ENCODE data around the gene SLC22A23.

The SLC22A23 gene

DNA sequence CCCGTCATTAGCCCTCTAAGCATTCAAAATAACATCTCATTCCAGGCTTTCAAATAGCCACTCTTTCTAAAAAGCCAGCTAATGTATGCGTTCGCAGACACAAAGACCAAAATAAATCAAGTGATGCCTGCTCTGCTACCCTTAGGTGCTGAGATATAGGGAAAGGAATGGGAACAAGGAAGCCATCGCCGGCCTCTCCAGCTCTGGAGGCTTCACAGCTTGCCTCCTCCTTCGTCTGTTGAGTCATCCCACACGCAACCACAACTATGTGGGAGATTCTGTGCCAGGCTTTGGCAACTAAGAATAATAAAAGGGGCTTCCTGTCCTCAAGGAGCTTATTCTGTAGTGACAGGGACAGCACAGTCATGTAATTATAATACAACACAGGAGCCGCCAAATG, 27.3 kb upstream of the SLC22A23 start:
- TF ChIP-seq, protein P1, sequence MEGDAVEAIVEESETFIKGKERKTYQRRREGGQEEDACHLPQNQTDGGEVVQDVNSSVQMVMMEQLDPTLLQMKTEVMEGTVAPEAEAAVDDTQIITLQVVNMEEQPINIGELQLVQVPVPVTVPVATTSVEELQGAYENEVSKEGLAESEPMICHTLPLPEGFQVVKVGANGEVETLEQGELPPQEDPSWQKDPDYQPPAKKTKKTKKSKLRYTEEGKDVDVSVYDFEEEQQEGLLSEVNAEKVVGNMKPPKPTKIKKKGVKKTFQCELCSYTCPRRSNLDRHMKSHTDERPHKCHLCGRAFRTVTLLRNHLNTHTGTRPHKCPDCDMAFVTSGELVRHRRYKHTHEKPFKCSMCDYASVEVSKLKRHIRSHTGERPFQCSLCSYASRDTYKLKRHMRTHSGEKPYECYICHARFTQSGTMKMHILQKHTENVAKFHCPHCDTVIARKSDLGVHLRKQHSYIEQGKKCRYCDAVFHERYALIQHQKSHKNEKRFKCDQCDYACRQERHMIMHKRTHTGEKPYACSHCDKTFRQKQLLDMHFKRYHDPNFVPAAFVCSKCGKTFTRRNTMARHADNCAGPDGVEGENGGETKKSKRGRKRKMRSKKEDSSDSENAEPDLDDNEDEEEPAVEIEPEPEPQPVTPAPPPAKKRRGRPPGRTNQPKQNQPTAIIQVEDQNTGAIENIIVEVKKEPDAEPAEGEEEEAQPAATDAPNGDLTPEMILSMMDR (conservative IDR thresholded peaks at IDR 0.05): no peak
- H3K27ac ChIP-seq: no peak overlapping the region

DNA sequence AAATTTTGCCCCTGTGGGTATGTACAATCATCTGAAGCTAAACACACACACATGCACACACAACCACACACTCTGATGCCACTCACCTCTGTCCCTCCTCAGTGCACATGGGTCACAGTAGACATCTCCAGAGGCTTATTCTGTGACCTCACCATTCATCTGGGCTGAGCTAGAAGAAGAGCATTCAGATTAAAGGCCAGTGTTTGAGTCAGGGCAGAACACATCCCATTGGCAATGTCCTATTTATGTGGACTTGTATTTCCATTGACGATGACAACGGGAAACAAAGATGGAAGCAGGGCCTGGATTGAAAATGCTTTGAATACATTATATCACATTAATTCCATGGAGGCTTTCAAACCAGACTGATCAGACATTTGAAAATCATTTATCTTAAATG, 26.8 kb upstream of the SLC22A23 start:
- TF ChIP-seq, protein P1 (conservative IDR thresholded peaks at IDR 0.05): no peak
- no peak overlapping the region for H3K27ac ChIP-seq

DNA sequence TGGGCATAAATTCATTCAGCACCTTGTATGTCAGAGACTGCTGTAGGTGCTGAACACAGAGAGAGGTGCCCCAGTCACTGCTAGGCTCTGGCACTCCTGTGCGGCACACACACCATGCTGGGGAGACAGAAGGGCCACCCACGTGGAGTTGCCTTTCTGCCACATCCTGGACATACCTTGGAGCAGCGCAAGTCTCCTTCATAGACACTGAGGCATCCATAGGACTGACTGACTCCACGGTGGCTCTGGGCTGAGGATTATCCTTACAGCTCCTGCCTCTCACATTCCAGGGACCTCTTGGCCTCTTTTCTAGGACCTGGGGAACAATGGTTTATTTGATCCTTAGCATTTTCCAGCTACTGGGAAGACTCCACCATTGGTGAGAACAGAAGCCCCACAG, 26.0 kb upstream of the SLC22A23 start:
- H3K27ac ChIP-seq: no peak overlapping the region
- TF ChIP-seq, protein P1 (conservative IDR thresholded peaks at IDR 0.05): no peak

DNA sequence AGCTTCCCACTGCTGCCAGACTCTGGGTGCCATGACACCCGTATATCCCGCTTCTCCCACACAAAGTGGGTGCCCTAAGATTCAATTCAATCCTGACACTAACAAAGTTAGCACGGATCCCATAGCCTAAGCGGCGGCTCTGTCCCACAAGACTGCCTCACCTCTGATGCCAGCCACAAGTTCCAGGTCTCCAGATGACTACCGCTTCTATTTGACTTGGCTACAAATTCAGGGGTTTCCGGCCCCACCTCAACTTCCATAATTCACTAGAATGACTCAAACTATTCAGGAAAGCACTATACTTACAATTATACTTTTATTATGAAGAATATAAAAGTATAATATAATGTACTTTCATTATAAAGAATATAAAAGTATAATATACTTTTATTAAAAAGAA, 24.8 kb upstream of the SLC22A23 start:
- no peak overlapping the region for H3K27ac ChIP-seq

DNA sequence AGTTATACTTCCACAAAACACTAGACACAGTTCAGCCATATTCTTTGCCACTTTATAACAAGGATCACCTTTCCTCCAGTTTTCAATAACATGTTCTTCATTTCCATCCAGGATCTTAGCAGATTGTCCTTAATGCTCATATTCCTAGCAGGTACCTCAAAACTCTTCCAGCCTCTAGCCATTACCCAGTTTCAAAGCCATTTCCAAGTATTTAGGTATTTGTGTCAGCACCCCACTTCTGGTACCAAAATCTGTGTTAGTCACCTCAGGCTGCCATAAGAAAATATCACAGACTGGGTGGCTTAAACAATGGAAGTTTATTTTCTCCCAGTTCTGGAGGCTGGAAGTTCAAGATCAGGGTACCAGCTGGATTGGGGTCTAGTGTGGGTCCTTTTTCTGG, 23.2 kb upstream of the SLC22A23 start:
- H3K27ac ChIP-seq: no peak overlapping the region

More for the DNA sequence above, 24.8 kb upstream of the SLC22A23 start:
- TF ChIP-seq, protein P1 (conservative IDR thresholded peaks at IDR 0.05): no peak

DNA sequence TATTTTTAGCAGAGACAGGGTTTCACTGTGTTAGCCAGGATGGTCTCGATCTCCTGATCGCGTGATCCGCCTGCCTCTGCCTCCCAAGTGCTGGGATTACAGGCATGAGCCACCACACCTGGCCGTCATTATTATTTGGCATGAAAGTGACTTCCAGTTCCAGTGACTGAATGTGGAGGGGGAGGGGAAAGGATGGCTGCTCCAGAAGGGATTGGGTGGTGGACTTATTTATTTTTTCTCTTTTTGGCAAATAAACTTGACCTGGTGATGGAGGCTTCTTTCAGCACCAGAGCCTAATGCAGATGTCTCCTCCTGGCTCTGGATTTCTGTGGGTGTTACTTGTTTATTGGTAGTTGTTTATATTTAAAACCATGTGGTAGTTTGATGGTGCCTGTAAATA, 16.9 kb upstream of the SLC22A23 start:
- H3K27ac ChIP-seq: no peak overlapping the region
- TF ChIP-seq, protein P1 (conservative IDR thresholded peaks at IDR 0.05): no peak

More for the DNA sequence above, 23.2 kb upstream of the SLC22A23 start:
- TF ChIP-seq, protein P1 (conservative IDR thresholded peaks at IDR 0.05): no peak

DNA sequence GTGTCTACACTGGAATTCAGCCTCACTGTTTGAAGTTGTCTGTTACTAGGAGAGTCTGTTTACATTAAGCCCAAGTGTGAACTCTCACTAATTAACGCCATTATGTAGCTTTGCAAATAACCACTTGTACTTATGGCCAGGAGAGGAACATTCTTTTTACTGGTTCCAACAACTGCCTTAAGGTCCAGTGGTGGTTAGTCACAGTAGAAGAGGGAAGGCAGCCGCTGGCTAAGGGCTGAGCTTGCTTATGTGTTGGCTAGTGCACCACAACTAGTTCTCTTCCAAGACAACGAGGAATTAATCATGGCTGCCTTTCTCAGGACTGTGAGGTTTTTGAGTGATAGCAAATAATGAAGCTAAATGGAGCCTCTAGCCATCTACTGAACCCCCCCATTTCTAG, 14.9 kb upstream of the SLC22A23 start:
- no peak overlapping the region for H3K27ac ChIP-seq
- TF ChIP-seq, protein P1 (conservative IDR thresholded peaks at IDR 0.05): no peak

DNA sequence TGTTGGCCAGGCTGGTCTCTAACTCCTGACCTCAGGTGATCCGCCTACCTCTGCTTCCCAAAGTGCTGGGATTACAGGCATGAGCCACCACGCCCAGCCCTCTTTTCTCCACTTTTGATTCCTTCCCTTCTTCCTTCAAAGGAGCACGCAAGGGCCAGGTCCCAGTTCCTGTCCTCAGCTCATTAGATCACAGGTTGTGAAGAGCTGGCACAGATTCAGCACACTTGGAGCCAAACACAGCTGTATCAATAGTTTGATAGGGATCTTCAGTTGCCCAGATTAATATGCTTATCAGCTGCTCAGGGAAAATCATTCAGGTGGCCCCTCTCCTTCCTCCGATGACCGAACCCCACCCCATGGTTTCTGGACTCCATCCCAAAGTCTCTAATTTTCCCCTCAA, 14.4 kb upstream of the SLC22A23 start:
- TF ChIP-seq, protein P1 (conservative IDR thresholded peaks at IDR 0.05): no peak
- H3K27ac ChIP-seq: no peak overlapping the region
